HG02884 (cell line): ENCODE results near the gene NUDCD2.
A peak's percentile ranks its signal among the peaks of the same experiment; 100 is the strongest.
"Not testable (repeated sequence)": the region's sequence is repeated elsewhere in the genome, so short reads cannot be mapped to it uniquely, and the experiment has no call there.

Source experiments
- ATAC-seq: cut with Tn5 transposase; IDR thresholded peaks from one replicate; pipeline ENCODE4 v1.9.1; 2021; ENCODE audit warnings: mild to moderate bottlenecking, moderate library complexity; ENCODE audit not compliant: unreplicated experiment

NUDCD2 gene

GRCh38 chr5:163434401-163434866 is 25.5 kb downstream of the NUDCD2 start:
- no peak for ATAC-seq

- no peak for ATAC-seq
Observed at GRCh38 chr5:163433271-163433670, 26.6 kb downstream of the NUDCD2 start.

- no peak for ATAC-seq
Observed at GRCh38 chr5:163432544-163432943, 27.4 kb downstream of the NUDCD2 start.

GRCh38 chr5:163426128-163426527 is 33.8 kb downstream of the NUDCD2 start:
- not testable (repeated sequence) for ATAC-seq

GRCh38 chr5:163424836-163425235 is 35.1 kb downstream of the NUDCD2 start:
- no peak for ATAC-seq

GRCh38 chr5:163415673-163416072 is 44.2 kb downstream of the NUDCD2 start:
- not testable (repeated sequence) for ATAC-seq

- no peak for ATAC-seq
Observed at GRCh38 chr5:163410505-163410904, 49.4 kb downstream of the NUDCD2 start.

GRCh38 chr5:163409384-163409783 is 50.5 kb downstream of the NUDCD2 start:
- ATAC-seq, result no peak

- peak; percentile 64 for ATAC-seq
Observed at GRCh38 chr5:163408311-163408923, 51.5 kb downstream of the NUDCD2 start.

- ATAC-seq, result peak; percentile 81
Observed at GRCh38 chr5:163407034-163407655, 52.8 kb downstream of the NUDCD2 start.

- ATAC-seq, result no peak
Observed at GRCh38 chr5:163404364-163405173, 55.3 kb downstream of the NUDCD2 start.

GRCh38 chr5:163402007-163402406 is 57.9 kb downstream of the NUDCD2 start:
- no peak for ATAC-seq

- no peak for ATAC-seq
Observed at GRCh38 chr5:163401271-163401670, 58.6 kb downstream of the NUDCD2 start.

- ATAC-seq, result no peak
Observed at GRCh38 chr5:163399923-163400322, 60.0 kb downstream of the NUDCD2 start.

- no peak for ATAC-seq
Observed at GRCh38 chr5:163397354-163397753, 62.5 kb downstream of the NUDCD2 start.

GRCh38 chr5:163396818-163397340 is 63.0 kb downstream of the NUDCD2 start:
- ATAC-seq, result not testable (repeated sequence)
